Frontal cortex (tissue), 4 donors: ENCODE data around the gene KLHL4. TPM values are rescaled to one million over a fixed set of nuclear protein-coding genes. Genes with fewer than 3 reads are reported as not detected.
"Not testable (repeated sequence)": the region's sequence is repeated elsewhere in the genome, so short reads cannot be mapped to it uniquely, and the experiment has no call there.

Experiments used
- DNase-seq, 2 donors: peaks; one replicate each; pipeline ENCODE4 v3.0.0; 2012; ENCODE audit warnings: low spot score in 2 of 2
- FAIRE-seq: peaks from 2 replicates; lab custom pipeline; 2012; peaks lifted over from hg19 to GRCh38; lab: Jason Lieb, UNC
- total RNA-seq: library from RNA; depleted of rRNA; stranded (reverse); fragments of >200 nt; gene quantifications from one replicate; pipeline ENCODE4 v1.2.3, GENCODE V29; 2014
- donor health status: control.
- donor health status: control.
- donor health status: control.

KLHL4 gene
- total RNA-seq: 31.4 TPM

- no peak for FAIRE-seq
- DNase-seq: no peak
These were observed at the start of gene KLHL4 for GRCh38 chrX:87517571-87518141. KLHL4 (plus strand) TSS chrX:87517802; CDS start chrX:87517894, 92 bp downstream.

GRCh38 chrX:87468941-87469340, 48.7 kb upstream of the KLHL4 start:
- no peak for DNase-seq
- no peak for FAIRE-seq

- FAIRE-seq (no peak), DNase-seq (no peak)
These were observed 41.8 kb upstream of the KLHL4 start for GRCh38 chrX:87475793-87476192.

GRCh38 chrX:87478703-87479102, 38.9 kb upstream of the KLHL4 start:
- FAIRE-seq, DNase-seq: not testable (repeated sequence)

- DNase-seq: no peak
- no peak for FAIRE-seq
These were observed 28.5 kb upstream of the KLHL4 start for GRCh38 chrX:87489071-87489470.

- FAIRE-seq (no peak), DNase-seq (no peak)
These were observed 1.8 kb upstream of the KLHL4 start for GRCh38 chrX:87515836-87516235.

GRCh38 chrX:87516717-87517121, 883 bp upstream of the KLHL4 start:
- no peak for FAIRE-seq
- DNase-seq: no peak

GRCh38 chrX:87518504-87518903, 902 bp downstream of the KLHL4 start:
- FAIRE-seq (no peak), DNase-seq (no peak)

- DNase-seq (no peak), FAIRE-seq (no peak)
These were observed 8.2 kb downstream of the KLHL4 start for GRCh38 chrX:87525771-87526229.

- DNase-seq: no peak
- FAIRE-seq: no peak
These were observed 8.7 kb downstream of the KLHL4 start for GRCh38 chrX:87526281-87526680.

- DNase-seq (no peak), FAIRE-seq (no peak)
These were observed 10.9 kb downstream of the KLHL4 start for GRCh38 chrX:87528487-87528886.

- FAIRE-seq: no peak
- DNase-seq: no peak
These were observed 54.4 kb downstream of the KLHL4 start for GRCh38 chrX:87571964-87572363.

GRCh38 chrX:87572901-87573300, 55.3 kb downstream of the KLHL4 start:
- DNase-seq (no peak), FAIRE-seq (no peak)

- no peak for FAIRE-seq
- DNase-seq: no peak
These were observed 61.4 kb downstream of the KLHL4 start for GRCh38 chrX:87578978-87579377.

- DNase-seq: no peak
- FAIRE-seq: no peak
These were observed 63.3 kb downstream of the KLHL4 start for GRCh38 chrX:87580862-87581261.

- DNase-seq (no peak), FAIRE-seq (no peak)
These were observed 64.9 kb downstream of the KLHL4 start for GRCh38 chrX:87582453-87582852.

GRCh38 chrX:87583679-87584078, 66.1 kb downstream of the KLHL4 start:
- no peak for DNase-seq
- no peak for FAIRE-seq

GRCh38 chrX:87616371-87616770, 98.8 kb downstream of the KLHL4 start:
- DNase-seq (no peak), FAIRE-seq (no peak)

- FAIRE-seq: no peak
These were observed 104.1 kb downstream of the KLHL4 start for GRCh38 chrX:87621697-87622096.

GRCh38 chrX:87626996-87627395, 109.4 kb downstream of the KLHL4 start:
- DNase-seq (no peak), FAIRE-seq (no peak)

More at GRCh38 chrX:87621697-87622096, 104.1 kb downstream of the KLHL4 start:
- DNase-seq: no peak

- FAIRE-seq (no peak), DNase-seq (no peak)
These were observed 116.8 kb downstream of the KLHL4 start for GRCh38 chrX:87634361-87634760.

- FAIRE-seq (no peak), DNase-seq (no peak)
These were observed 118.9 kb downstream of the KLHL4 start for GRCh38 chrX:87636533-87636932.
